ENCODE measurements around the gene HDGFL3. TPM values are rescaled to one million over a fixed set of nuclear protein-coding genes. Genes with fewer than 3 reads are reported as not detected.

Gene HDGFL3
- total and polyA plus RNA-seq, 5 donors from 2014 or later = 0.07 to 1.2 (median 0.26) TPM; not detected in 2

- no peaks in the 10 kb centered on the region for H3K4me1 Mint-ChIP-seq
- H3K27ac Mint-ChIP-seq = no peak overlapping the region
- H3K27me3 ChIP-seq (ENCODE audit: control insufficient read depth, insufficient read depth, low read length) = peaks cover 3% of the 10 kb centered on the region
- H3K27me3 Mint-ChIP-seq = peaks cover 6% of the 10 kb centered on the region
- H3K9me3 ChIP-seq (ENCODE audit: control insufficient read depth in 2 of 2, low read length in 2 of 2) = no peaks in the 10 kb centered on the region
- H3K4me3 Mint-ChIP-seq = no peak overlapping the region
- H3K36me3 Mint-ChIP-seq = no peaks in the 10 kb centered on the region
- no peak overlapping the region for H3K27ac ChIP-seq (ENCODE audit: insufficient read depth, low read length, poor library complexity, severe bottlenecking)
- no peak for DNase-seq
- peaks cover 0 to 2% (median 0%) of the 10 kb centered on the region in 7 donors for H3K9me3 Mint-ChIP-seq
- no peak overlapping the region for H3K4me3 ChIP-seq (ENCODE audit: low read depth, low read length)
- no peak for ATAC-seq (ENCODE audit: low read depth in 2 of 2)
- H3K36me3 ChIP-seq (ENCODE audit: control insufficient read depth, insufficient read depth, low read length) = no peaks in the 10 kb centered on the region
- H3K4me1 ChIP-seq (ENCODE audit: control insufficient read depth, insufficient read depth, low read length, poor library complexity, severe bottlenecking) = no peaks in the 10 kb centered on the region
Observed at GRCh38 chr15:83123529-83123928, 84.1 kb downstream of the HDGFL3 start.

GRCh38 chr15:83119968-83120581 lies 87.5 kb downstream of the HDGFL3 start:
- Mint-ChIP-seq H3K27me3 (peaks cover 5% of the 10 kb centered on the region), H3K9me3 (no peaks in the 10 kb centered on the region), H3K27ac (no peak overlapping the region), H3K4me1 (no peaks in the 10 kb centered on the region), H3K4me3 (no peak overlapping the region), H3K36me3 (no peaks in the 10 kb centered on the region)
- H3K4me3 ChIP-seq (ENCODE audit: low read depth, low read length) = no peak overlapping the region
- ATAC-seq (ENCODE audit: low read depth in 2 of 2) (no peak), DNase-seq (no peak)
- no peaks in the 10 kb centered on the region for H3K27me3 ChIP-seq (ENCODE audit: control insufficient read depth, insufficient read depth, low read length)
- H3K27ac ChIP-seq (ENCODE audit: insufficient read depth, low read length, poor library complexity, severe bottlenecking) = no peak overlapping the region
- no peaks in the 10 kb centered on the region for H3K36me3 ChIP-seq (ENCODE audit: control insufficient read depth, insufficient read depth, low read length)
- H3K4me1 ChIP-seq (ENCODE audit: control insufficient read depth, insufficient read depth, low read length, poor library complexity, severe bottlenecking) = no peaks in the 10 kb centered on the region
- H3K9me3 ChIP-seq (ENCODE audit: control insufficient read depth in 2 of 2, low read length in 2 of 2) = no peaks in the 10 kb centered on the region

- no peaks in the 10 kb centered on the region for H3K36me3 ChIP-seq (ENCODE audit: control insufficient read depth, insufficient read depth, low read length)
- ATAC-seq (ENCODE audit: low read depth in 2 of 2) (no peak), DNase-seq (no peak)
- no peaks in the 10 kb centered on the region for H3K27me3 ChIP-seq (ENCODE audit: control insufficient read depth, insufficient read depth, low read length)
- no peaks in the 10 kb centered on the region for H3K4me1 ChIP-seq (ENCODE audit: control insufficient read depth, insufficient read depth, low read length, poor library complexity, severe bottlenecking)
- Mint-ChIP-seq H3K27ac (no peak overlapping the region), H3K36me3 (no peaks in the 10 kb centered on the region), H3K4me3 (no peak overlapping the region), H3K9me3 (no peaks in the 10 kb centered on the region), H3K27me3 (no peaks in the 10 kb centered on the region), H3K4me1 (no peaks in the 10 kb centered on the region)
- no peak overlapping the region for H3K27ac ChIP-seq (ENCODE audit: insufficient read depth, low read length, poor library complexity, severe bottlenecking)
- no peak overlapping the region for H3K4me3 ChIP-seq (ENCODE audit: low read depth, low read length)
- H3K9me3 ChIP-seq (ENCODE audit: control insufficient read depth in 2 of 2, low read length in 2 of 2) = no peaks in the 10 kb centered on the region
Observed at GRCh38 chr15:83118968-83119367, 88.7 kb downstream of the HDGFL3 start.

- H3K4me1 Mint-ChIP-seq = no peaks in the 10 kb centered on the region
- no peaks in the 10 kb centered on the region for H3K36me3 Mint-ChIP-seq
- H3K27me3 Mint-ChIP-seq = no peaks in the 10 kb centered on the region
- H3K27ac Mint-ChIP-seq = no peak overlapping the region
- H3K4me3 Mint-ChIP-seq = no peak overlapping the region
- H3K9me3 ChIP-seq (ENCODE audit: control insufficient read depth in 2 of 2, low read length in 2 of 2) = no peaks in the 10 kb centered on the region
- no peaks in the 10 kb centered on the region for H3K4me1 ChIP-seq (ENCODE audit: control insufficient read depth, insufficient read depth, low read length, poor library complexity, severe bottlenecking)
- no peaks in the 10 kb centered on the region for H3K27me3 ChIP-seq (ENCODE audit: control insufficient read depth, insufficient read depth, low read length)
- no peaks in the 10 kb centered on the region for H3K9me3 Mint-ChIP-seq
- H3K27ac ChIP-seq (ENCODE audit: insufficient read depth, low read length, poor library complexity, severe bottlenecking) = no peak overlapping the region
- DNase-seq = no peak
- H3K36me3 ChIP-seq (ENCODE audit: control insufficient read depth, insufficient read depth, low read length) = no peaks in the 10 kb centered on the region
- H3K4me3 ChIP-seq (ENCODE audit: low read depth, low read length) = no peak overlapping the region
- no peak for ATAC-seq (ENCODE audit: low read depth in 2 of 2)
Observed at GRCh38 chr15:83118291-83118827, 89.3 kb downstream of the HDGFL3 start.

- no peak overlapping the region for H3K4me3 Mint-ChIP-seq
- peaks cover 8% of the 10 kb centered on the region for H3K27me3 Mint-ChIP-seq
- ATAC-seq (ENCODE audit: low read depth in 2 of 2) (no peak), DNase-seq (no peak)
- Histone ChIP-seq H3K27ac (ENCODE audit: insufficient read depth, low read length, poor library complexity, severe bottlenecking) (no peak overlapping the region), H3K9me3 (ENCODE audit: control insufficient read depth in 2 of 2, low read length in 2 of 2) (no peaks in the 10 kb centered on the region), H3K27me3 (ENCODE audit: control insufficient read depth, insufficient read depth, low read length) (no peaks in the 10 kb centered on the region), H3K4me1 (ENCODE audit: control insufficient read depth, insufficient read depth, low read length, poor library complexity, severe bottlenecking) (no peaks in the 10 kb centered on the region), H3K36me3 (ENCODE audit: control insufficient read depth, insufficient read depth, low read length) (no peaks in the 10 kb centered on the region), H3K4me3 (ENCODE audit: low read depth, low read length) (no peak overlapping the region)
- no peak overlapping the region for H3K27ac Mint-ChIP-seq
- no peaks in the 10 kb centered on the region for H3K36me3 Mint-ChIP-seq
- peaks cover 0 to 2% (median 0%) of the 10 kb centered on the region in 7 donors for H3K9me3 Mint-ChIP-seq
- H3K4me1 Mint-ChIP-seq = no peaks in the 10 kb centered on the region
Observed at GRCh38 chr15:83115831-83116565, 91.6 kb downstream of the HDGFL3 start.

GRCh38 chr15:83115410-83115809 lies 92.2 kb downstream of the HDGFL3 start:
- Histone ChIP-seq H3K27me3 (ENCODE audit: control insufficient read depth, insufficient read depth, low read length) (peaks cover 2% of the 10 kb centered on the region), H3K36me3 (ENCODE audit: control insufficient read depth, insufficient read depth, low read length) (no peaks in the 10 kb centered on the region), H3K9me3 (ENCODE audit: control insufficient read depth in 2 of 2, low read length in 2 of 2) (no peaks in the 10 kb centered on the region), H3K4me3 (ENCODE audit: low read depth, low read length) (no peak overlapping the region), H3K4me1 (ENCODE audit: control insufficient read depth, insufficient read depth, low read length, poor library complexity, severe bottlenecking) (no peaks in the 10 kb centered on the region), H3K27ac (ENCODE audit: insufficient read depth, low read length, poor library complexity, severe bottlenecking) (no peak overlapping the region)
- Mint-ChIP-seq H3K27me3 (peaks cover 11% of the 10 kb centered on the region), H3K36me3 (no peaks in the 10 kb centered on the region), H3K4me1 (peaks cover 0 to under 1% (median 0%) of the 10 kb centered on the region in 4 donors), H3K27ac (no peak overlapping the region), H3K9me3 (peaks cover 0 to 2% (median 0%) of the 10 kb centered on the region in 7 donors), H3K4me3 (no peak overlapping the region)
- DNase-seq (no peak), ATAC-seq (ENCODE audit: low read depth in 2 of 2) (no peak)

GRCh38 chr15:83114856-83115255 lies 92.8 kb downstream of the HDGFL3 start:
- Histone ChIP-seq H3K27me3 (ENCODE audit: control insufficient read depth, insufficient read depth, low read length) (peaks cover 4% of the 10 kb centered on the region), H3K9me3 (ENCODE audit: control insufficient read depth in 2 of 2, low read length in 2 of 2) (no peaks in the 10 kb centered on the region), H3K4me3 (ENCODE audit: low read depth, low read length) (no peak overlapping the region), H3K4me1 (ENCODE audit: control insufficient read depth, insufficient read depth, low read length, poor library complexity, severe bottlenecking) (no peaks in the 10 kb centered on the region), H3K36me3 (ENCODE audit: control insufficient read depth, insufficient read depth, low read length) (no peaks in the 10 kb centered on the region), H3K27ac (ENCODE audit: insufficient read depth, low read length, poor library complexity, severe bottlenecking) (no peak overlapping the region)
- Mint-ChIP-seq H3K36me3 (no peaks in the 10 kb centered on the region), H3K27me3 (peaks cover 16% of the 10 kb centered on the region), H3K4me3 (no peak overlapping the region), H3K27ac (no peak overlapping the region), H3K9me3 (peaks cover 0 to 2% (median 0%) of the 10 kb centered on the region in 7 donors), H3K4me1 (peaks cover 0 to 4% (median 0%) of the 10 kb centered on the region in 4 donors)
- DNase-seq (no peak), ATAC-seq (ENCODE audit: low read depth in 2 of 2) (no peak)

Data from CD4-positive, CD25-positive, alpha-beta regulatory T cell (primary cell).